Dedifferentiated amniotic fluid mesenchymal stem cell (primary cell): ENCODE results near the gene CLTB.
"Not testable (repeated sequence)": the region's sequence is repeated elsewhere in the genome, so short reads cannot be mapped to it uniquely, and the experiment has no call there.

Experiments
- DNase-seq: peaks from one replicate; pipeline ENCODE4 v3.0.0-alpha.2; 2016; ENCODE audit errors: extremely low spot score

CLTB gene

GRCh38 chr5:176427971-176428370 is 11.6 kb upstream of the CLTB start:
- DNase-seq = no peak

GRCh38 chr5:176426876-176427275 is 10.5 kb upstream of the CLTB start:
- DNase-seq = no peak

- no peak for DNase-seq
These were observed 9.5 kb upstream of the CLTB start for GRCh38 chr5:176425791-176426190.

- no peak for DNase-seq
These were observed 8.8 kb upstream of the CLTB start for GRCh38 chr5:176425138-176425537.

GRCh38 chr5:176424181-176424580 is 7.8 kb upstream of the CLTB start:
- DNase-seq = no peak

- DNase-seq = no peak
These were observed 4.7 kb upstream of the CLTB start for GRCh38 chr5:176420972-176421544.

- DNase-seq = no peak
These were observed 3.7 kb upstream of the CLTB start for GRCh38 chr5:176420086-176420485.

- no peak for DNase-seq
These were observed 1.9 kb upstream of the CLTB start for GRCh38 chr5:176418251-176418650.

GRCh38 chr5:176416965-176417364 is 626 bp upstream of the CLTB start:
- no peak for DNase-seq

- no peak for DNase-seq
These were observed 943 bp downstream of the CLTB start for GRCh38 chr5:176415240-176415951.

GRCh38 chr5:176414704-176415103 is 1.6 kb downstream of the CLTB start:
- DNase-seq = no peak

GRCh38 chr5:176413709-176414191 is 2.6 kb downstream of the CLTB start:
- no peak for DNase-seq

GRCh38 chr5:176413255-176413565 is 3.1 kb downstream of the CLTB start:
- DNase-seq = no peak

GRCh38 chr5:176412517-176413254 is 3.7 kb downstream of the CLTB start:
- no peak for DNase-seq

- DNase-seq = no peak
These were observed 5.7 kb downstream of the CLTB start for GRCh38 chr5:176410486-176411180.

GRCh38 chr5:176409765-176410164 is 6.6 kb downstream of the CLTB start:
- no peak for DNase-seq

- no peak for DNase-seq
These were observed 7.7 kb downstream of the CLTB start for GRCh38 chr5:176408590-176408989.

- not testable (repeated sequence) for DNase-seq
These were observed 8.1 kb downstream of the CLTB start for GRCh38 chr5:176408252-176408573.

- no peak for DNase-seq
These were observed 8.7 kb downstream of the CLTB start for GRCh38 chr5:176407456-176408251.

GRCh38 chr5:176406436-176407052 is 9.8 kb downstream of the CLTB start:
- no peak for DNase-seq
